WERI-Rb-1 (cell line): ENCODE data around the gene PNN.
"Not testable (repeated sequence)": the region's sequence is repeated elsewhere in the genome, so short reads cannot be mapped to it uniquely, and the experiment has no call there.

Source experiments
- DNase-seq: peaks from one replicate; pipeline ENCODE4 v3.0.0-alpha.2; 2020
- H3K27ac ChIP-seq: fragments of 250-450 bp; sonication (Bioruptor Pico); 2 replicates; pipeline ENCODE4 v1.5.1; 2020; ENCODE audit warnings: mild to moderate bottlenecking, moderate library complexity
- H3K27me3 ChIP-seq: fragments of 250-450 bp; sonication (Bioruptor Pico); 2 replicates; pipeline ENCODE4 v1.5.1; 2021; ENCODE audit warnings: mild to moderate bottlenecking, low read depth, moderate library complexity; ENCODE audit not compliant: insufficient read depth, severe bottlenecking
- H3K36me3 ChIP-seq: fragments of 250-450 bp; sonication (Bioruptor Pico); 2 replicates; pipeline ENCODE4 v1.5.1; 2020; ENCODE audit warnings: mild to moderate bottlenecking, moderate library complexity
- H3K4me3 ChIP-seq: 2 replicates; pipeline ENCODE4 v1.5.1; 2011; ENCODE audit warnings: low read depth, mild to moderate bottlenecking, control low read depth, low read length
- H3K9me3 ChIP-seq: fragments of 250-450 bp; sonication (Bioruptor Pico); 2 replicates; pipeline ENCODE4 v1.5.1; 2021; ENCODE audit warnings: mild to moderate bottlenecking, moderate library complexity; ENCODE audit not compliant: severe bottlenecking
- CTCF ChIP-seq: IDR thresholded peaks from 2 replicates; pipeline ENCODE4 v1.5.1; 2011; ENCODE audit warnings: low read depth, mild to moderate bottlenecking, control low read depth, inconsistent platforms, low read length

Gene PNN

GRCh38 chr14:39230416-39231035 is 55.5 kb downstream of the PNN start:
- no peak for DNase-seq
- TF ChIP-seq CTCF: no peak

GRCh38 chr14:39231751-39232553 is 56.9 kb downstream of the PNN start:
- not testable (repeated sequence) for H3K36me3 ChIP-seq, H3K9me3 ChIP-seq, H3K27ac ChIP-seq, H3K4me3 ChIP-seq, H3K27me3 ChIP-seq
- peak; percentile 13 for DNase-seq
- peak; percentile 40; the same call in 1 of the 2 replicates for TF ChIP-seq CTCF

More at GRCh38 chr14:39230416-39231035, 55.5 kb downstream of the PNN start:
- Histone ChIP-seq H3K27me3 (no peaks in the 10 kb centered on the region), H3K36me3 (no peaks in the 10 kb centered on the region), H3K27ac (no peak overlapping the region), H3K9me3 (no peaks in the 10 kb centered on the region), H3K4me3 (no peak overlapping the region)
